BJ (cell line): Measurements from ENCODE around the gene NUDCD3. TPM values are rescaled to one million over a fixed set of nuclear protein-coding genes. Genes with fewer than 3 reads are reported as not detected.

Experiments
- CTCF ChIA-PET: fragments of 350-600 bp; formaldehyde crosslinking; extraction: SDS; loops from one replicate; lab custom pipeline; 2021; ENCODE audit warnings: antibody characterized with exemption, inconsistent platforms; lab: Yijun Ruan, JAX
- POLR2A ChIA-PET: fragments of 300-600 bp; sonication (Branson Sonifier 250); formaldehyde crosslinking; extraction: SDS; loops from one replicate; lab custom pipeline; 2021; ENCODE audit warnings: antibody characterized with exemption; lab: Charles Lee
- DNase-seq: peaks from one replicate; pipeline ENCODE4 v3.0.0-alpha.2; 2011; ENCODE audit warnings: low read depth
- H3K27me3 ChIP-seq: 2 replicates; pipeline ENCODE4 v1.6.0; 2011; ENCODE audit warnings: low read length; ENCODE audit not compliant: control insufficient read depth, insufficient read depth
- H3K36me3 ChIP-seq: 2 replicates; pipeline ENCODE4 v1.5.1; 2011; ENCODE audit warnings: low read length; ENCODE audit not compliant: control insufficient read depth, insufficient read depth
- H3K4me3 ChIP-seq: 2 replicates; pipeline ENCODE4 v1.5.1; 2011; ENCODE audit warnings: low read depth, mild to moderate bottlenecking, control low read depth, low read length
- CTCF ChIP-seq: IDR thresholded peaks from 2 replicates; pipeline ENCODE4 v1.5.1; 2011; ENCODE audit warnings: low read depth, mild to moderate bottlenecking, control low read depth, inconsistent platforms, low read length, moderate library complexity; ENCODE audit not compliant: insufficient read depth
- polyA plus RNA-seq: library from polyadenylated mRNA; depleted of rRNA; stranded (reverse); fragments of >200 nt; gene quantifications from 2 replicates; pipeline ENCODE4 v1.2.3, GENCODE V29; 2011

Gene NUDCD3
- polyA plus RNA-seq, 1 experiment = 82.8 TPM

- no peak for DNase-seq
- Histone ChIP-seq H3K27me3 (no peaks in the 10 kb centered on the region), H3K36me3 (no peaks in the 10 kb centered on the region), H3K4me3 (no peak overlapping the region)
- TF ChIP-seq CTCF = no peak
- ChIA-PET POLR2A (no interaction called here), CTCF (interaction anchor here (0.7 to 1.4 kb wide), 2 partner anchors 20 to 127 kb away, joined by 3 to 4 read pairs; no protein-coding TSS in a partner anchor)
These were observed 122.9 kb downstream of the NUDCD3 start for GRCh38 chr7:44367475-44368043.

- no peak for DNase-seq
- POLR2A ChIA-PET = no interaction called here
- no peaks in the 10 kb centered on the region for H3K27me3 ChIP-seq
- no peak for TF ChIP-seq CTCF
- H3K4me3 ChIP-seq = no peak overlapping the region
- CTCF ChIA-PET = no interaction called here
- H3K36me3 ChIP-seq = no peaks in the 10 kb centered on the region
These were observed 123.5 kb downstream of the NUDCD3 start for GRCh38 chr7:44366986-44367385.

DNA sequence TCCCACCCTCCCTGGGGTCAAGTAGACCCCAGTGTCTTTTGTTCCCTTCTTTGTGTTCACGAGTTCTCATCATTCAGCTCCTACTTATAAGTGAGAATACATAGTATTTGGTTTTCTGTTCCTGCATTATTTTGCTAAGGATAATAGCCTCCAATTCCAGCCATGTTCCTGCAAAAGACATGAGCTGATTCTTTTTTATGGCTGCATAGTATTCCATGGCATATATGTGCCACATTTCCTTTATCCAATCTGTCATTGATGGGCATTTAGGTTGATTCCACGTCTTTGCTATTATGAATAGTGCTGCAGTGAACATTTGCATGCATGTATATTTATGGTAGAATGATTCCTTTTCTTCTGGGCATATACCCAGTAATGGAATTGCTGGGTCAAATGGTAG lies 136.8 kb downstream of the NUDCD3 start:
- CTCF ChIA-PET = interaction anchor here (1.0 kb wide), 1 partner anchor 16 kb away, joined by 3 read pairs; no protein-coding TSS in a partner anchor

GRCh38 chr7:44348851-44349781 lies 141.3 kb downstream of the NUDCD3 start:
- peaks cover 3% of the 10 kb centered on the region for H3K27me3 ChIP-seq
- H3K36me3 ChIP-seq = no peaks in the 10 kb centered on the region
- CTCF ChIA-PET = interaction anchor here (0.7 to 5.6 kb wide), 16 partner anchors 10 to 219 kb away, joined by 3 to 62 read pairs (median 7); partner anchors contain the start of gene NUDCD3
- POLR2A ChIA-PET = no interaction called here
- H3K4me3 ChIP-seq = no peak overlapping the region
- DNase-seq = no peak
- TF ChIP-seq CTCF = no peak

More for the DNA sequence above, 136.8 kb downstream of the NUDCD3 start:
- no peak for DNase-seq
- Histone ChIP-seq H3K36me3 (no peaks in the 10 kb centered on the region), H3K4me3 (no peak overlapping the region), H3K27me3 (no peaks in the 10 kb centered on the region)
- TF ChIP-seq CTCF = no peak
- POLR2A ChIA-PET = no interaction called here

DNA sequence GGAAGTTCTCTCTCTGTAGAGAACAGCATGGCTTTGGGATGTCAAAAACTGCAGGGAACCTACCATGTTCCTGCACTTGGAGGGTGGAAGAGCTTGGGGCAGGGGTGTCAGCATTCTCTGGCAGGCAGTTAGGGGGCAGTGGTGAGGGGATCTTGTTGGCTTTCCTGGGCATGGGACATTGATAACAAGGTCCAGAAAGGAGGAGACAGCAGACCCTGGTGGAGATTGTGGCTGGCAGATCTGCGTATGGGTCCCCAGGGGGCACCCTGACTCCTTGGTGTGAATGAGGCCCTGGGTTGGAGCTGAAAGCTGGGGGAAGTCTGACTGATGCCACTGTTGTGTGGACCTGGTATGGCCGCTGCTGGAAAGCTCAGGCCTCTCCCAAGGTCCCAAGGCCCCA lies 142.2 kb downstream of the NUDCD3 start:
- no peaks in the 10 kb centered on the region for H3K36me3 ChIP-seq
- H3K27me3 ChIP-seq = peaks cover 3% of the 10 kb centered on the region
- no peak overlapping the region for H3K4me3 ChIP-seq
- TF ChIP-seq CTCF = peak; percentile 68
- CTCF ChIA-PET = interaction anchor here (0.6 to 5.6 kb wide), 22 partner anchors 9 to 220 kb away, joined by 3 to 62 read pairs (median 4); partner anchors contain the start of gene NUDCD3
- DNase-seq = no peak
- POLR2A ChIA-PET = no interaction called here
